Fibroblast of pulmonary artery (primary cell): ENCODE results near the gene SCAMP3.
A peak's percentile ranks its signal among the peaks of the same experiment; 100 is the strongest.
"Not testable (repeated sequence)": the region's sequence is repeated elsewhere in the genome, so short reads cannot be mapped to it uniquely, and the experiment has no call there.

Experiments
- DNase-seq: peaks from one replicate; pipeline ENCODE4 v3.0.0-alpha.2; 2010; ENCODE audit warnings: low read depth
- H3K4me3 ChIP-seq: replicated peaks from 2 replicates; pipeline ENCODE4 v1.5.1; 2011; ENCODE audit warnings: low read depth, mild to moderate bottlenecking, control low read depth, low read length, moderate library complexity
- CTCF ChIP-seq: IDR thresholded peaks from 2 replicates; pipeline ENCODE4 v1.5.1; 2011; ENCODE audit warnings: mild to moderate bottlenecking, control low read depth, low read length, inconsistent platforms; ENCODE audit errors: missing control alignments

The SCAMP3 gene

GRCh38 chr1:155241069-155241679, 21.0 kb downstream of the SCAMP3 start:
- TF ChIP-seq CTCF: no peak
- DNase-seq: peak; percentile 87
- H3K4me3 ChIP-seq: peak overlapping the region; percentile 61

GRCh38 chr1:155236451-155236850, 25.7 kb downstream of the SCAMP3 start:
- H3K4me3 ChIP-seq: no peak overlapping the region
- DNase-seq: no peak
- TF ChIP-seq CTCF: no peak

DNA sequence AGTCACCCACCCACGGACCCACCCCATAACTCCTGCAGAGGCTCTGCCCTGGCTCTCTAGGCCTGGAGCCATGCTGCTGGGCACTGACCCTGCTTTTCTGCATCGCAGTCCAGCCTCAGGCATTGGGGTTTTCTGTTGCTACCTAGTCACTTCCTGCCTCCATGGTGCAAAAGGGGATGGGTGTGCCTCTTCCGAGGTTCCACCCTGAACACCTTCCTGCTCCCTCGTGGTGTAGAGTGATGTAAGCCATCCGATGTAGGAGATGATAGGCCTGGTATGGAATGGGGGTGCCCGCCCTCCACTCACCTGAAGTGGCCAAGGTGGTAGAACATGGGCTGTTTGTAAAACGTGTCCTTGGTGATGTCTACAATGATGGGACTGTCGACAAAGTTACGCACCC, 26.8 kb downstream of the SCAMP3 start:
- DNase-seq, H3K4me3 ChIP-seq: not testable (repeated sequence)

GRCh38 chr1:155233502-155233901, 28.7 kb downstream of the SCAMP3 start:
- DNase-seq, H3K4me3 ChIP-seq: not testable (repeated sequence)

- not testable (repeated sequence) for H3K4me3 ChIP-seq
- peak; percentile 65 for DNase-seq
Observed at GRCh38 chr1:155232001-155232978, 29.9 kb downstream of the SCAMP3 start.

GRCh38 chr1:155231302-155231701, 30.9 kb downstream of the SCAMP3 start:
- not testable (repeated sequence) for H3K4me3 ChIP-seq

GRCh38 chr1:155228096-155228427, 34.1 kb downstream of the SCAMP3 start:
- no peak for DNase-seq
- H3K4me3 ChIP-seq: peak overlapping the region; percentile 81
- TF ChIP-seq CTCF: no peak

More at GRCh38 chr1:155231302-155231701, 30.9 kb downstream of the SCAMP3 start:
- not testable (repeated sequence) for DNase-seq

- TF ChIP-seq CTCF: no peak
- peak overlapping the region; percentile 81 for H3K4me3 ChIP-seq
- peak; percentile 99 for DNase-seq
Observed at GRCh38 chr1:155227261-155228095, 34.7 kb downstream of the SCAMP3 start.
